ENCODE measurements around the gene CNIH3.

GRCh38 chr1:224777180-224777579, 161.1 kb downstream of the CNIH3 start:
- TF ChIP-seq CTCF (conservative IDR thresholded peaks at IDR 0.05), result no peak
- no peak for TF ChIP-seq ZFX (IDR thresholded peaks at IDR 0.05)

Data from C4-2B (cell line).